GM19397 (cell line): ENCODE results near the gene STAMBP.
"Not testable (repeated sequence)": the region's sequence is repeated elsewhere in the genome, so short reads cannot be mapped to it uniquely, and the experiment has no call there.

ENCODE experiments used
- ATAC-seq: cut with Tn5 transposase; IDR thresholded peaks from one replicate; pipeline ENCODE4 v1.9.1; 2021; ENCODE audit warnings: mild to moderate bottlenecking, moderate library complexity; ENCODE audit not compliant: unreplicated experiment

STAMBP gene

DNA sequence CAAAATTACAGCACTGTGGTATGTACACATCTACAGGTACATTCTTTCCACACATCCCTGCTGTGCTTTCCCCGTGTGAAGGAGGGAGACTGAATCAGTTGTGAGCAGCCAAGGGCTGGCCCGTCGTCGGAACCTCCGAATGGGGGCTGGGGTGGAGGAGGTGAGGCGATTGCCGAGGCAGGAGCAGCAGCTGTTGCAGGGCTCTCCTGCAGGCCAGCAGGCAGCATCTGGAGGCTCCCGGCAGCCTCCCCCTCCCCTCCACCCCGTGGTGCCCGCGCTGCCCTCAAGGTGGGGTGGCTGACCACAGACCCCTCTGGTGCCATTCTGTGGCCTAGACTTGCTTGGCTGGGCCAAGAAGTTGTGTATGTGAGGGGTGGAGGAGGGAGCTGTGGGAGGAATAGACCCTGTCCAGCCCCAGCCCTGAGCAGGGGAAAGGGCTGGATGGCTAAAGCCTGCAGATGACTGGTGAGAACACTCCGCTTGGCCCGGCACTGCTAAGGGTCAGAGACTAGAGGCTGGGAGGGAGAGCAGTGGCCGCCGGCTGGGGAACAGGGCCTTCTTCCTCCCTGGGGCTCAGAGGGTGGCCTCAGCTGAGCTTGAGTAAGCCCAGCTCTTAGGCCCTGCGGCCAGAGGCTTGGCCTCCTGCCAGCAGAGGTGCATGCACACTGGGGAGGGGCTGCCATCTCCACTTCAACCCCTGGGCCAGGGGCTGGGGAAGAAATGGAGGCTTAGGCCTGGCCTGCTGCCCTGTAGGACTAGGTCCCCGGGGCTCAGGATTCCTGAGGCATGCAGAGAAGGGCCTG, 7.6 kb downstream of the STAMBP start:
- ATAC-seq: no peak

DNA sequence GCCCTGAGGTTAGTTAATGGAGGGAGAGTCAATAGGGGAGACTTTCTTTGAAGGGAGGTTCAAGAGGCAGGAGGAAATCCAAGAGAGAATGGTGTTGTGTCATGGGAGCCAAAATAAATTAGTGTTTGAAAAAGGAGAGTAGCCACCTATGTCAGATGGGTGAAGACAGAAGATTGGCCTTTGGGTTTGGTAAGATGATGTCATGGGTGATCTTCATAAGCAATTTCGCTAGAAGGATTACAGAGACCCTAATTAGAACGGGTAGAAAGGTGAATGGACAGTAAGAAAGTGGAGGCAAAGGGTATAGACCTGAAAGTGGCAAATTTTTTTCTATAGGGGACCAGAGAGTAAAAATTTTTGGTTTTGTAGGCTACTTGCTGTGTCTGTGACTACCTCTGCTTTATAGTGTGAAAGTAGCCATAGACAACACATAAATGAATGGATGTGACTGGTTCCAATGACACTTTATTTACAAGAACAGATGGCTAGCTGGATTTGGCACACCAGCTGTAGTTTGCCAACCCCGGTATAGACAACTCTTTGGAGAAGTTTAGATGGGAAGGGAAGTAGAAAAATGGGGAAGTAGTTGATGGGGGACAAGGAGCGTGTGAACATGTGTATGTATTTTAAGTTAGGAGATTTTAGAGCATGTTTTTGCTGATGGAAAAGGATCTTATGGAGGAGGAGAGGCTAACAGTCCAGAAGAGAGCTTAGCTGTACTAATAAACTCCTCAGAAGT, 9.3 kb downstream of the STAMBP start:
- no peak for ATAC-seq

DNA sequence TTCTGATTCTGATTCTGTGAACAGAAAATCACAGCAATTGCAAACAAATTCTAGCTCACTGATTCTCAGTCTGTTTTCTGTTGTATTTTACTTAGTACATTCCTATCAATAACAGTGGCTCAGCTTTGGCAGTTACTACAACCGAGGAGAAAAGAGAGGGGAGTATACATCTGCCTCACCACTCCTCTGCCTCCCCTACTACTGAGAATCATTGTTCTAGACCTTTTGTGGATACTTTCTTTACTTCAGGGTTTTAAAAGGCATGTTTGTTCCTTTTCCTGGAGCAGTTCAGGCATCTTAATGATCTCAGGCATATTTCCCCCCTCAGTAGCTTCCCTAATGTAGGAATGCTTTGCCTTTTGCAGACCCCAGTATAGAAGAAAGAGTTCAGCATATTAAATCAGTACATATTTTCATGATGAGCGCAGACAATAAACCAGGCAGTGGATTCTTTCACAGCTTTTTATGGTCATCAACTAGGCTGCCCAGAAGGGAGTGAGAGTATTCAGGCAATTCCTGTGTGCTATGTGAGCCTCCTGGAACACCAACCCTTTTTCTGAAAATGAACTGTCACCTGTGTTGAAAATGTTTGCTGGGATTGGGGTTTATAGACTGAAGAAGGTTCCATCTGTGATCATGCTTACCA, 10.3 kb downstream of the STAMBP start:
- ATAC-seq: no peak

DNA sequence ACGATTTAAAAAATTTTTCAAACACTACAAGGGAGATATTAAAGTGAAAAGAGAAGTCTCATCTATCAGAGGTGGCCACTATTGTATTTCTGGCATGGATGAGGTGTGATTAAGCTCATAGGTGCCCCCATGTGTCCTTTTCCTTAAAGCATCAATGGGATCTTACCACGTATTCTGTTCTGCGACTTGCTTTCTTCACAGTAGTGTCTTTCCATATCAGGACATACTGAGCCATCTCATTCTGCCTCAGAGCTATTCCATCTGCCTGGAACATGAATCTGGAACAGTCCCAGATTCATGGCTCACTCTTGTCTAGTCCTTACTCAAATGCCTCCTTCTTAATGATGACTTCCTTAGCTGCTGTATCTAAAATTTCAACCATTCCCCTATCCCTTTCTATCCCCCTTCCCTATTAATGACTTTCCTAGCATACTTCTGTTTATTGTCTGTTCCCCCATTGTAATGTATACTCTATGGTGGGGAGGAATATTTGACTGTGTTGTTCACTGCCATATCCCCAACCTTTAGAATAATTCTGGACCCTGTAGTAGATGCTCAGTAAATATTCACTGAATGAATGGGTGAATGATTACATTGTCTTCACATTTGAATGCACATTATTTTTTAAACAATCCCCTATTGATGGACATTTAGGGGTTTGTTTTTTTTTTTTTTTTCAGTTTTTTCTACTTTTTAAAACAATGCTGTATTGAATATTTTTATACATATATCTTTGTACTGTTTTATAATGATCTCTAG, 11.1 kb downstream of the STAMBP start:
- no peak for ATAC-seq

DNA sequence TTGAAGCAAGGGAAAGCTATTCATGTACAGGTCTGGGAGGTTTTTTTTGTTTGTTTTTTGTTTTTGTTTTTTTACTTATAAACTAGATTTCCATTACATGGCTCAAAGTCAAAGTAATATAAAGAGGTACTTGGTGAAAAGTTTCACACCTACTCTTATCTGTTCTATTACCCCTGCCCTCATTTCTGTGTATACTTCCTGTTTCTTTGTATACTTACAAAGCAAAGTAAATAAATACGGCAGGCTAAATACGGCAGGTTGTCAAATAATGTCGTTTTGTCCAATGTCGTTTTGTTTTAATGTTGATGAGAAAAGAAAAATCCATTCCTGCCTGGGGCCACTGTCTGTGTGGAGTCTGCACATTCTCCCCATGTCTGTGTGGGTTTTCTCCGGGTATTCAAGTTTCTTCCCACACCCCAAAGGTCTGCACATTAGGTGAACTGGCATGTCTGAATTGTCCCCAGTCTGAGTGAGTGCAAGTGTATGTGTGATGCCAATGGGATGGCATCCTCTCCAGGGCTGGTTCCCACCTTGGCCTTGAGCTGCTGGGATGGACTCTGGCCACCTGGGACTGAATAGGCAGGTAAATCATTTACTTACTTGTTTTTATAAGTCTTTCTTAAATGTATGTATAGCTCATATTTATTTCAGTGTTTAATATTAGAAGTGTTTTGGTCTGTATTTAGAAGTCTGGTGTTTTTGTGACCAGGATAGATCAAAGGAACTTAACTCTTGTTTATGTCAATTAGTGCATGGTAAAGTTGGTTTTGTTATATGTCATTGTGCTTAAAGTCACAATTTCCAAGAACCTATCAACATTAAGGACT, 13.4 kb downstream of the STAMBP start:
- ATAC-seq: no peak

DNA sequence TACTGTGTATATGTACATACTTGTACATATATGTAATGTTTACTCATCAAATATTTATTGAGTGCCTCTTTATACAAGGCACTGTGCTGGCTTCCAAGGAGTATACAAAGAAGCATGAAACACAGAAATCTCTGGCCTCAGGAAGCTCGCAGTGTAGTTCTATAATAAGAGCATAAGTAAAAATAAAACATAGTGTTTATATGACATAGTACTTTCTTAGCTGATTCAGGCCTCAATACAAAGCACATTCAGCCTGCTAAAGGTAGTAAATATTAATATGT, 13.9 kb downstream of the STAMBP start:
- no peak for ATAC-seq

DNA sequence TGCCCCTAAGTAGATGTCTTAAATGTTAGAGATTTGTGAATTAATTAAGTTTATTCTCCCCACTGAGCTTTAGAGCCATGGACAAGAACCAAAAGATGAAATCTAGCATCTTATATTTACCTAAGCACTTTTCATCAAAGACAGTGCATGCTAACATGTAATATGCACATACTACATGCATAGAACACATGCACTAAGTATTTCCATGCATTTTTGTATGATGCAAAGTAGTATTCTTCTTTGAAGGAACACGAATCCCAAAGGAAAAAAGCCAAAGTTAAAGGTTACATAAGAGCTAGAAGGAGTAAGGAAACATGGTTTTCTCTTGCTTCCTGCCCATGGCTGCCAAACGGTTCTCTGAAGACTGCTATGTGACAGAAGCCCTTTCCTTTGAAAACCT, 15.3 kb downstream of the STAMBP start:
- no peak for ATAC-seq

DNA sequence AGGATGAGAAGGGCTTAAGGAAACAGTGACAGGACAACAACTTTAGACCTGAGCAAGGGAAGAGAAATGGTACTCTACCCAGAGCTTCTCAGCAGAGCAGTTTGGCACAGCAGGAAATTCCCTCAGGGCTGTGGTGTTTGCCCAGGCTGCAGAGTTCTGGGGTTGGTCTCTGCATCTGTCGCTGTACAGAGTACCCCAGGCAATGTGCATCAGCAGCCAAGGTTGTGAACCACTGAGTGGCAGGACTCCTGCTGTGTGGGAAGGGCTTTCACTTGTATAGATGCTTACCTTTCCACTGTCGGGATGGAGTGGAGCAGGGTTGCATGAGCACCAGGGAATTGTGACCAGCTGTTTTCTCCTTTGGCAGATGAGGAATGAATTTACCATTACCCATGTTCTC, 21.2 kb downstream of the STAMBP start:
- no peak for ATAC-seq

DNA sequence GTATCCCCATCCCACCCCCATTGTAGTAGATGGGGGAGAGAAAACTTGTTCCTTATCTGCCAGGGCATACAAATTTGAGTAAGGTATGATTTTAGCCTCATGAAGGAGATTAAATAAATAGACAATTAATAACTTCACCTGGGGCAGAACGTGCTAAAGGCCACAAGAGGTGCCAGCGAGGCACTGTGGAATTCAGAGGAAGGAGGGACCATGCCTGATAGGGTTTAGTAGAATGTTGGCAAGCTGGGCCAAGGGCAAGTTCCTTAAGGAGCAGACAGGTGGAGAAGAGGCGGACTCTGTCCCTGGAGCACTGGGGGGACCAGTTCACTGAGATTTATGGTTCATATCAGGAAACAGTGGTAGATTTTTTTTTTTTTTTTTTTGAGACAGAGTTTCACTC, 22.5 kb downstream of the STAMBP start:
- no peak for ATAC-seq

DNA sequence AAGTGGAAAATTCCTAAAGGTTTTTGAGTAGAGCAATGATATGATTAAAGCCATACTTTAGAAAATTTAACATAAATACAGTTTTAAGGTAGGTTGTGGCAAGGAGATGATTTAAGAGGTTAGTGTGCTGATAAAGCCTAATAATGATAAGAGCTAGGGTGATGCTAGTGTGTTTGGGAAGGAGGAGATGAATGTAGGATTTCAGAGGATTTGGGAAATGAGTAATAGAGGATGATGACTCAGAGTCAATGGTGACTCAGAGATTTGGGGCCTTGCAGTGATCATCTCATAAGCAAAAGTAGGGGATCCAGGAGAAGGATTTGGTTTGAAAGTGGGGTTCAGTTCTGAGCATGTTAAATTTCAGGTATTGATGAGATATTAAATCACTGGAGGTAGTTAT, 23.3 kb downstream of the STAMBP start:
- no peak for ATAC-seq

DNA sequence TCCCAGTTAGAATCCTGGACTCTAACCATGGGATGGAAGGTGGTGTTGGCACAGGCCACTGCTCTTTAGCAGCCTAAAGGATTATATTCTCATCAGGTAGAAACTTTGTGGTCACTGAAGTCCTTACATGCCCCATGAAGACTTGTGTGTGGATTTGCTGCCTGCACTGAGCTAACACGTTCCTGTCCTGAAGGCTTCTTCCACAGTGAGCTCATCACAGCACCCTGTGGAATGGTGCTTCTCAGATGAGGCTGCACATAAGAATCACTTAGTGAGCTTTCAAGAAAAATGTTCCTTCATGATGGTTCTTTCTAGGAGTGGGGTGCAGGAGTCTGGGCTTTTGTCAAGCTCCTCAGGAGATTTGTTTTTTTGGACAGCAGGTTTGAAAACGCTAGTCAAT, 26.8 kb downstream of the STAMBP start:
- ATAC-seq: no peak

DNA sequence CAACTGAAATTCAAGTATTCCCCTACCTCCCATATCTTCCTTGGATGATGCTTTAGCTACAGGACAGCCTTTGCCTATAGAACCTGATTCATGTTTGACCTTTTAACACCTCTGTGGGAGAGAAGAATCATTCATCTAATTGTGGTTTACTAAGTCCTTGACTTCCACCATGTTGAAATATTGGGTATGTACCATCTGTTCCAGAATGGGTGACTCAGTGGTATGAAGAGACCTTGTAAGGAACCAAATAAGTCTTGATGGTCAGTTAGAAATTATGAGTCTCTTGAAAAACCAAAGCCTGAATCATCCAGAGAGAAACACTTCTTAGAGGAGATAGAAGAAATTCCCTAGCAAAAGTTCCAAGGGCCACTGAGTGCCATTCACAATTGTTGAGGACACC, 27.5 kb downstream of the STAMBP start:
- ATAC-seq: no peak

DNA sequence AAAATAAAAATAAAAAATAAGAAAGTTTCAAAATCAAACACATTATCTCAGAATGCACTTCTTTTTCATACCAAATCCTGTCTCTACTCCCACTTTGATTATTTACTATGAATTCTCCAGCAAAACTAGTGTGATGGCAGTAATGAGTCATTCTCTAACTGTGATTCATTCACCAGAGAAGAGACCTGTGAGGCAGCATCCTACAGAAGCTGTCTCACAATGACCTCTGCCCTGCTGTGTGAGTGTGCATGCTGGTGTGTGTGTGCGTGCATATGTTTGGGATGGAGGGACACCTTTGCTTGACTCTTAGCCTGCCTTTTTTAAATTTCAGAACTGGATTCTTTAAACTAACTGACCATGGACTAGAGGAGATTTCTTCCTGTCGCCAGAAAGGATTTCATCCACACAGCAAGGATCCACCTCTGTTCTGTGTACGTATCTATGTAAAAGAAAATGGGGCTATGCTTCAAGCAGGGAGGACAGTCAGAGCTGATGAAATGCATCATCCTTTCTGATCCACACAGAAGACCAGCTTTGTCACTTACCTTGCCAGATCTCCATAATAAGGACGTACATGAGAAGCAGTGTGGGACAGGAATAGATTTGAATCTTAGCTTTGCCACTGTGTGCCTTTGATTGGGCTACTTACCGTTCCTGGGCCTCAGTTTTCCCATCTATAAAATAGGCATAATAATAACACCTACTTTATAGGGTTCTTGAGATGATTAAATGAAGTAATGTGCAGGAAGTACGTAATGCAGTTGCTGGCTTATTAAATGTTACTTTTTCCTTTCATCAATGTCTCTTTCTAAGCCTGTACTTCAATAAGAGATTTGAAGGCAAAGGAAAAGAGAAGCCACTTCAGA, 31.2 kb downstream of the STAMBP start:
- ATAC-seq: no peak

DNA sequence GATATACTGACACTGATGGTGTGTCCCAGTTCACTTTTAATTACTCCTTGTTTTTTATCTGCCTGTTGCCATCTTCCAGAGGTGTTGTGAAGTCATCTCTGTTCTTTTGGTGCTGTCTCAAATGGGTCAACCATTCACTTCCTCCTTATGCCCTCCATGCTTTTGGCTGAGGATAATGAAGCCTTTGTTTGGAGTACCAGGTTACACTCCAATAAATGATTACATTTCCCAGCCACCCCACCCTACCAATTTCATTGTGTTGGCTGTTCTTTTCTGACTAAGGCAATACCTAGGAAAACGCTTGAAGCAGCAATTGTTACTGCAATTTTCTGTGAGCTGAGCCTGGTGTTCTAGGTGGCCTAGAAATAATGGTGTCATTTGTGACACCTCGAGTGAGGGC, 34.2 kb downstream of the STAMBP start:
- no peak for ATAC-seq

DNA sequence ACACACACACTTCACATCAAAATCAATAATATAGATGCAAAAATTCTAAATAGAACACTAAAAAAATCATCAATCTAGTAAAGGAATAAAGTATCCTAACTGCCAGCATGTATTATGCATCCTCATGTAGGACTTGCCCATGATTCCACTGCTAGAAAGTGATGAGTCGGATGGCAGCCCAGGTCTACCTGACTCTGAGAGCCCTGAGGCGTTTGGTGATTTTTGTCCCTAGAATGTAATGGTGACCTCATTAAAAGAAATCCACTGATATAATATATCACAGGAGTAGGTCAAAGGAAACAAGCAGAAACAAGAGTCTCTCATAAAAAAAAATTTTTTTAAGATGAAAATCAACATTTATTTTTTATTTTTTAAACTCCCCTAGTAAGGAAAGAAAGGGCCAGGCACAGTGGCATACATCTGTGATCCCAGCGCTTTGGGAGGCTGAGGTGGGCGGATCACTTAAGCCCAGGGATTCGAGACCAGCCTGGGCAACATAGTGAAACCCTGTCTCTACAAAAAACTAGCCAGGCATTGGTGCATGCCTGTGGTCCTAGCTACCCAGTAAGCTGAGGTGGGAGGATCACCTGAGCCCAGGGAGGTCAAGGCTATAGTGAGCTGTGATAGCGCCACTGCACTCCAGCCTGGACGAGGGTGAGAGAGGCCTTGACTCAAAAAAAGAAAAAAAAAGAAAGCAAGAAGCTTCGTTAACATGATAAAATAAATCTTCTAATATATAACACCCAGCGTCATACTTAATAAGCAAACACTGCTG, 39.6 kb downstream of the STAMBP start:
- no peak for ATAC-seq

DNA sequence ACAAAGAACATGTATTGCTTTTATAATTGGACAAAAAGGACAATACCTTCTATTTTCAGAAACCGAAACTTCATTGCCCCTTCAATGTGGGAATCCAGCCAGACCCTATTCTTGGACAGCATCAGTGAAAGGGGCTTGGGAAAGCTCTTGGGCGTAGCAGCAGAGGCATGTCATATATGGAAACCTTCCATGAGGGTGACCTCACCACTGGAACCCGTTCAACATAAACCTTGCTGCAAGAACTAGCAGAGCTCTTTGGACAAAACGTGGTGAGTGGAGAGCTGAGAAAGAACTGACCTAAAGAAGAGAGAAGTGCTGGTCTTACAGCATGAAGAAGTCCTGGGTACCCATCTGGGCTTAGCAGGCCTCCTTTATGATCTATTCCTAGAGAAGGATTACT, 41.3 kb downstream of the STAMBP start:
- no peak for ATAC-seq

DNA sequence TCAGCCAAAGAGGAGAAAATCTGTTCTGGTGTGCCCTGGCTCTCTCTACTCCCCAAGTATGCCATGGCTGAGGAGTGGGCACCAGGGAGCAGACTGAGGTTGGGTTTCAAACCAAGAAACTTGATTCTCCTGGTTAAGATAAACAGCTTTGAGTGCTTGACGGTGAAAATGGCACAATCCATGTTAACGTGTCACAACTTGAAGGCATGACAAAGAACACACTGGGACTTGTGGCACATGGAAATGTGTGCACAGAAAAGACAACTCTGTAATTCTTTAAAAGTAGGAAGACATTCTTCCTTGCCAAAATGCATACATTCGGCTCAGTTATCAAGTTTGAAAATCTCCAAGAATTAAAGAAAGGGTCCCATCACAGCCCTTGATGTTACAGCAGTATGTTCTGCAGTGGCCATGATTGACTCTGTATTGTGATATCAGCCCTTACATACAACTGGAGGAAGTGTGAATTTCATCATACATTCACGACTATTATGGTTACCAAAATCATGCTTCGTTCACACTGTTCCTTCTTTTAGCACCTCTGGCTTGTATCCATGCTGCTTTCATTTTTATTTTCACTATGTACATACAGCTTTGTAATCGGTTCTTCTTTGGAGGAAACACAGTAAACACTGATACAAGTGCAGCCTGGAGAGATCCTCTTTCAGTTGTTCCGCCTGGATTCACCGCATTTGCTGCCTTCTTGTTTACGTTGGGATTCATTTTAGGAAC, 48.5 kb downstream of the STAMBP start:
- no peak for ATAC-seq

DNA sequence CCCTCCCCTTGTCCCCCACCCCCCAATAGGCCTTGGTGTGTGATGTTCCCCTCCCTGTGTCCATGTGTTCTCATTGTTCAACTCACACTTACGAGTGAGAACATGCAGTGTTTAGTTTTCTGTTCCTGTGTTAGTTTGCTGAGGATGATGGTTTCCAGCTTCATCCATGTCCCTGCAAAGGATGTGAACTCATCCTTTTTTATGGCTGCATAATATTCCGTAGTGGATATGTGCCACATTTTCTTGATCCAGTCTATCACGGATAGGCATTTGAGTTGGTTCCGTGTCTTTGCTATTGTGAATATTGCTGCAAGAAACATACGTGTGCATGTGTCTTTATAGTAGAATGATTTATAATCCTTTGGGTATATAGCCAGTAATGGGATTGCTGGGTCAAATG, 49.2 kb downstream of the STAMBP start:
- not testable (repeated sequence) for ATAC-seq
